ENCODE measurements around the gene SMPD1. TPM values are rescaled to one million over a fixed set of nuclear protein-coding genes. Genes with fewer than 3 reads are reported as not detected.

Gene SMPD1
- total RNA-seq, 1 experiment from 2014 or later: 176 TPM

GRCh38 chr11:6414874-6415328 is 24.6 kb downstream of the SMPD1 start:
- Histone ChIP-seq H3K9me3 (ENCODE audit: low read depth, low read length, poor library complexity, severe bottlenecking) (no peaks in the 10 kb centered on the region), H3K4me1 (ENCODE audit: insufficient read depth, low read length, poor library complexity, severe bottlenecking) (peaks cover 13% of the 10 kb centered on the region), H3K36me3 (ENCODE audit: insufficient read depth, low read length, poor library complexity, severe bottlenecking) (peaks cover 7% of the 10 kb centered on the region), H3K4me3 (ENCODE audit: low read depth, low read length, poor library complexity, severe bottlenecking) (no peak overlapping the region), H3K27ac (ENCODE audit: low read depth, low read length, poor library complexity, severe bottlenecking) (no peak overlapping the region), H3K27me3 (replicated peaks; ENCODE audit: insufficient read depth, low read depth, low read length, poor library complexity) (no peaks in the 10 kb centered on the region)
- BruUV-seq (replicated peaks): no TSS peak
- ChIA-PET POLR2A (ENCODE audit: low non-redundant PET) (no interaction called here), CTCF (no interaction called here)
- no peak for TF ChIP-seq EZH2 (IDR thresholded peaks at IDR 0.05; ENCODE audit: borderline replicate concordance, low read depth, low read length, poor library complexity, severe bottlenecking)
- no peak for TF ChIP-seq CTCF (conservative IDR thresholded peaks at IDR 0.05; ENCODE audit: low read depth, low read length)
- DNase-seq (ENCODE audit: low spot score): no peak
- intact Hi-C loops (cut with micrococcal nuclease; ENCODE audit: unreplicated experiment): no loop called here

- TF ChIP-seq EZH2 (IDR thresholded peaks at IDR 0.05; ENCODE audit: borderline replicate concordance, low read depth, low read length, poor library complexity, severe bottlenecking) (no peak), CTCF (conservative IDR thresholded peaks at IDR 0.05; ENCODE audit: low read depth, low read length) (no peak)
- intact Hi-C loops (cut with micrococcal nuclease; ENCODE audit: unreplicated experiment): no loop called here
- no peak overlapping the region for H3K4me3 ChIP-seq (ENCODE audit: low read depth, low read length, poor library complexity, severe bottlenecking)
- ChIA-PET POLR2A (ENCODE audit: low non-redundant PET) (no interaction called here), CTCF (no interaction called here)
- DNase-seq (ENCODE audit: low spot score): no peak
- no peak overlapping the region for H3K27ac ChIP-seq (ENCODE audit: low read depth, low read length, poor library complexity, severe bottlenecking)
- peaks cover 13% of the 10 kb centered on the region for H3K4me1 ChIP-seq (ENCODE audit: insufficient read depth, low read length, poor library complexity, severe bottlenecking)
- H3K36me3 ChIP-seq (ENCODE audit: insufficient read depth, low read length, poor library complexity, severe bottlenecking): no peaks in the 10 kb centered on the region
- no peaks in the 10 kb centered on the region for H3K9me3 ChIP-seq (ENCODE audit: low read depth, low read length, poor library complexity, severe bottlenecking)
- no TSS peak for BruUV-seq (replicated peaks)
- H3K27me3 ChIP-seq (replicated peaks; ENCODE audit: insufficient read depth, low read depth, low read length, poor library complexity): no peaks in the 10 kb centered on the region
These were observed 25.5 kb downstream of the SMPD1 start for GRCh38 chr11:6415797-6416196.

- Histone ChIP-seq H3K27me3 (replicated peaks; ENCODE audit: insufficient read depth, low read depth, low read length, poor library complexity) (no peaks in the 10 kb centered on the region), H3K4me1 (ENCODE audit: insufficient read depth, low read length, poor library complexity, severe bottlenecking) (peaks cover 13% of the 10 kb centered on the region), H3K36me3 (ENCODE audit: insufficient read depth, low read length, poor library complexity, severe bottlenecking) (no peaks in the 10 kb centered on the region), H3K9me3 (ENCODE audit: low read depth, low read length, poor library complexity, severe bottlenecking) (no peaks in the 10 kb centered on the region), H3K4me3 (ENCODE audit: low read depth, low read length, poor library complexity, severe bottlenecking) (peak overlapping the region; percentile 87), H3K27ac (ENCODE audit: low read depth, low read length, poor library complexity, severe bottlenecking) (peak overlapping the region; percentile 7)
- intact Hi-C loops (cut with micrococcal nuclease; ENCODE audit: unreplicated experiment): loop anchor here (2.0 kb wide), 1 partner anchor 21 kb away; no protein-coding TSS in a partner anchor
- no peak for TF ChIP-seq CTCF (conservative IDR thresholded peaks at IDR 0.05; ENCODE audit: low read depth, low read length)
- no peak for TF ChIP-seq EZH2 (IDR thresholded peaks at IDR 0.05; ENCODE audit: borderline replicate concordance, low read depth, low read length, poor library complexity, severe bottlenecking)
- ChIA-PET CTCF (no interaction called here), POLR2A (ENCODE audit: low non-redundant PET) (interaction anchor here (0.5 kb wide), 1 partner anchor 46 kb away, joined by 6 read pairs; no protein-coding TSS in a partner anchor)
- no peak for DNase-seq (ENCODE audit: low spot score)
- no TSS peak for BruUV-seq (replicated peaks)
These were observed 27.8 kb downstream of the SMPD1 start for GRCh38 chr11:6417907-6418556.
